ENCODE results near the gene CD58.

The CD58 gene

DNA sequence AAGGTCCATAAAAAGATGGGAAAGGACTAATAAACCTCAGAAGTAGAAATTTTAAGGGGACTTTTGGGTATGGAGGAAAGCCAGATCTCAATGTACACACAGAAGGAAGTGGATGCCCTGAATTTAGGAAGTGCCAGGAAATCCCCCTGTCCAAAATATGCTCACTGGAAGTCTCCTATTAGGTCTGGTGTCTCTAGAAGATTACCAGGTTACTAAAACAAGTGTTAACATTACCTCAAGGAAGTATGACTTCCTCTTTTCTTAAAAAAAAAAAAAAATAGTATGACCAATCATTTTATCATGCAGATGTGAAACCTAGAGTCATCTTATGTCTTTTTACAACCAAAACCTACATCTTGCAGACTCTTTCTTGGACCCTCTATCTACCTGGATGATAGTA lies 30.7 kb downstream of the CD58 start:
- Histone ChIP-seq H3K27me3 (no peaks in the 10 kb centered on the region), H3K4me2 (peak overlapping the region; percentile 63 to 81 (median 75)), H3K27ac (peak overlapping the region in 10 of 11 experiments; percentile 24 to 89 (median 55); a peak in 19 of 22 replicates), H4K20me1 (peaks cover 0 to 30% (median 9%) of the 10 kb centered on the region in 11 experiments; a peak in 9 of 22 replicates), H3K9me3 (replicated peaks in 1 of 11) (peaks cover 0 to 66% (median 45%) of the 10 kb centered on the region in 11 experiments; a peak in 16 of 22 replicates), H3K4me3 (no peak overlapping the region), H3K4me1 (peaks cover 68 to 82% (median 73%) of the 10 kb centered on the region in 10 experiments), H3K36me3 (peaks cover 51 to 100% (median 99%) of the 10 kb centered on the region in 11 experiments), H3K9ac (0 out of 22 replicates have a peak overlapping the region, but pooled peaks of 1 of the 11 experiments have one; percentile 23)
- TF ChIP-seq Cebpa-rat (IDR thresholded peaks at IDR 0.05) = no peak

- peaks cover 52 to 70% (median 59%) of the 10 kb centered on the region in 10 experiments for H3K4me1 ChIP-seq
- H3K36me3 ChIP-seq = peaks cover 61 to 100% (median 100%) of the 10 kb centered on the region in 11 experiments
- peak overlapping the region; percentile 9 to 89 (median 54); a peak in 15 of 22 replicates for H3K27ac ChIP-seq
- no peak for TF ChIP-seq Cebpa-rat (IDR thresholded peaks at IDR 0.05)
- 0 out of 22 replicates have a peak overlapping the region, but pooled peaks of 1 of the 11 experiments have one; percentile 7 for H3K9ac ChIP-seq
- no peak overlapping the region for H3K4me3 ChIP-seq
- H4K20me1 ChIP-seq = peaks cover 0 to 30% (median 9%) of the 10 kb centered on the region in 11 experiments; a peak in 7 of 22 replicates
- H3K4me2 ChIP-seq = peak overlapping the region; percentile 51 to 81 (median 75); a peak in 20 of 22 replicates
- peaks cover 0 to 70% (median 47%) of the 10 kb centered on the region in 11 experiments; a peak in 18 of 22 replicates for H3K9me3 ChIP-seq (replicated peaks in 1 of 11)
- no peaks in the 10 kb centered on the region for H3K27me3 ChIP-seq
These were observed 32.3 kb downstream of the CD58 start for GRCh38 chr1:116538544-116538943.

GRCh38 chr1:116537898-116538297 lies 32.9 kb downstream of the CD58 start:
- no peak overlapping the region for H3K4me3 ChIP-seq
- peaks cover 47 to 73% (median 53%) of the 10 kb centered on the region in 10 experiments for H3K4me1 ChIP-seq
- peaks cover 0 to 70% (median 41%) of the 10 kb centered on the region in 11 experiments; a peak in 18 of 22 replicates for H3K9me3 ChIP-seq (replicated peaks in 1 of 11)
- peaks cover 60 to 100% (median 100%) of the 10 kb centered on the region in 11 experiments for H3K36me3 ChIP-seq
- TF ChIP-seq Cebpa-rat (IDR thresholded peaks at IDR 0.05) = no peak
- no peaks in the 10 kb centered on the region for H3K27me3 ChIP-seq
- no peak overlapping the region for H3K9ac ChIP-seq
- H3K27ac ChIP-seq = peak overlapping the region in 9 of 11 experiments; percentile 2 to 60 (median 51); a peak in 9 of 22 replicates
- H3K4me2 ChIP-seq = peak overlapping the region in 9 of 11 experiments; percentile 51 to 81 (median 74); a peak in 16 of 22 replicates
- H4K20me1 ChIP-seq = peaks cover 0 to 30% (median 11%) of the 10 kb centered on the region in 11 experiments; a peak in 7 of 22 replicates

- Histone ChIP-seq H3K36me3 (peaks cover 57 to 100% (median 99%) of the 10 kb centered on the region in 11 experiments), H3K9ac (no peak overlapping the region), H3K4me1 (peaks cover 40 to 70% (median 47%) of the 10 kb centered on the region in 10 experiments), H3K9me3 (replicated peaks in 1 of 11) (peaks cover 0 to 67% (median 36%) of the 10 kb centered on the region in 11 experiments; a peak in 18 of 22 replicates), H3K4me3 (no peak overlapping the region), H3K27me3 (no peaks in the 10 kb centered on the region), H3K4me2 (peak overlapping the region in 3 of 11 experiments; percentile 63 to 78 (median 77); a peak in 5 of 22 replicates), H3K27ac (peak overlapping the region in 4 of 11 experiments; percentile 11 to 56 (median 27); a peak in 6 of 22 replicates), H4K20me1 (peaks cover 0 to 30% (median 11%) of the 10 kb centered on the region in 11 experiments; a peak in 7 of 22 replicates)
- TF ChIP-seq Cebpa-rat (IDR thresholded peaks at IDR 0.05) = no peak
These were observed 33.6 kb downstream of the CD58 start for GRCh38 chr1:116537040-116537831.

- Histone ChIP-seq H4K20me1 (peaks cover 0 to 22% (median 7%) of the 10 kb centered on the region in 11 experiments; a peak in 7 of 22 replicates), H3K36me3 (peaks cover 53 to 100% (median 99%) of the 10 kb centered on the region in 11 experiments), H3K4me2 (no peak overlapping the region), H3K9me3 (replicated peaks in 1 of 11) (peaks cover 0 to 65% (median 38%) of the 10 kb centered on the region in 11 experiments; a peak in 18 of 22 replicates), H3K27ac (peak overlapping the region in 1 of 11 experiments; percentile 3; a peak in 1 of 22 replicates), H3K9ac (no peak overlapping the region), H3K4me3 (no peak overlapping the region), H3K4me1 (peaks cover 9 to 39% (median 16%) of the 10 kb centered on the region in 10 experiments), H3K27me3 (no peaks in the 10 kb centered on the region)
- no peak for TF ChIP-seq Cebpa-rat (IDR thresholded peaks at IDR 0.05)
These were observed 36.6 kb downstream of the CD58 start for GRCh38 chr1:116534014-116534739.

GRCh38 chr1:116533429-116533820 lies 37.4 kb downstream of the CD58 start:
- Histone ChIP-seq H3K27me3 (no peaks in the 10 kb centered on the region), H3K36me3 (peaks cover 60 to 100% (median 99%) of the 10 kb centered on the region in 11 experiments), H3K4me1 (peaks cover 2 to 31% (median 9%) of the 10 kb centered on the region in 10 experiments), H3K9ac (no peak overlapping the region), H3K4me2 (0 out of 22 replicates have a peak overlapping the region, but pooled peaks of 1 of the 11 experiments have one; percentile 6), H3K4me3 (no peak overlapping the region), H3K9me3 (replicated peaks in 1 of 11) (peaks cover 0 to 66% (median 43%) of the 10 kb centered on the region in 11 experiments; a peak in 18 of 22 replicates), H3K27ac (no peak overlapping the region), H4K20me1 (peaks cover 0 to 22% (median 6%) of the 10 kb centered on the region in 11 experiments; a peak in 7 of 22 replicates)
- TF ChIP-seq Cebpa-rat (IDR thresholded peaks at IDR 0.05) = no peak

- Histone ChIP-seq H3K27ac (peak overlapping the region in 1 of 11 experiments; percentile 22; a peak in 1 of 22 replicates), H3K4me3 (no peak overlapping the region), H3K27me3 (no peaks in the 10 kb centered on the region), H3K9ac (no peak overlapping the region), H3K36me3 (peaks cover 65 to 100% (median 99%) of the 10 kb centered on the region in 11 experiments), H3K9me3 (replicated peaks in 1 of 11) (peaks cover 0 to 71% (median 45%) of the 10 kb centered on the region in 11 experiments; a peak in 19 of 22 replicates), H3K4me1 (peaks cover 0 to 26% (median 3%) of the 10 kb centered on the region in 10 experiments; a peak in 9 of 20 replicates), H3K4me2 (0 out of 22 replicates have a peak overlapping the region, but pooled peaks of 1 of the 11 experiments have one; percentile 6), H4K20me1 (peaks cover 0 to 22% (median under 1%) of the 10 kb centered on the region in 11 experiments; a peak in 6 of 22 replicates)
- no peak for TF ChIP-seq Cebpa-rat (IDR thresholded peaks at IDR 0.05)
These were observed 38.0 kb downstream of the CD58 start for GRCh38 chr1:116532671-116533428.

Measured in BLaER1 treated with 17β-estradiol and CSF1 and Interleukin-3, amounts not matched to agents 10 nM and 100 nM (cell line).